Neural cell (in vitro differentiated cells): ENCODE results near the gene HSD11B1L.

ENCODE experiments used
- CTCF ChIP-seq: fragments of 450-650 bp; IDR thresholded peaks from 2 replicates; pipeline ENCODE4 v1.5.1; 2014; ENCODE audit warnings: antibody characterized with exemption, mild to moderate bottlenecking, moderate library complexity; ENCODE audit not compliant: poor library complexity, severe bottlenecking
- EP300 ChIP-seq: fragments of 450-650 bp; conservative IDR thresholded peaks from 2 replicates; pipeline ENCODE4 v1.6.1; 2014; ENCODE audit warnings: antibody characterized with exemption, mild to moderate bottlenecking, moderate library complexity; ENCODE audit not compliant: poor library complexity, severe bottlenecking
- POLR2AphosphoS5 ChIP-seq: IDR thresholded peaks from 2 replicates; pipeline ENCODE4 v1.6.1; 2012
- RAD21 ChIP-seq: fragments of 450-650 bp; conservative IDR thresholded peaks from 2 replicates; pipeline ENCODE4 v1.6.1; 2014; ENCODE audit warnings: antibody characterized with exemption, mild to moderate bottlenecking, moderate library complexity

- TF ChIP-seq EP300 (no peak), POLR2AphosphoS5 (no peak), RAD21 (no peak), CTCF (no peak)
Measured at GRCh38 chr19:5644037-5644436, 36.8 kb upstream of the HSD11B1L start.
